ENCODE measurements around the gene ZNF214. TPM values are rescaled to one million over a fixed set of nuclear protein-coding genes. Genes with fewer than 3 reads are reported as not detected.

Gene ZNF214
- total RNA-seq (2022; extraction: Qiagen RNA extraction): 0.56 to 0.98 TPM (median 0.79 TPM) in 5 replicates

DNA sequence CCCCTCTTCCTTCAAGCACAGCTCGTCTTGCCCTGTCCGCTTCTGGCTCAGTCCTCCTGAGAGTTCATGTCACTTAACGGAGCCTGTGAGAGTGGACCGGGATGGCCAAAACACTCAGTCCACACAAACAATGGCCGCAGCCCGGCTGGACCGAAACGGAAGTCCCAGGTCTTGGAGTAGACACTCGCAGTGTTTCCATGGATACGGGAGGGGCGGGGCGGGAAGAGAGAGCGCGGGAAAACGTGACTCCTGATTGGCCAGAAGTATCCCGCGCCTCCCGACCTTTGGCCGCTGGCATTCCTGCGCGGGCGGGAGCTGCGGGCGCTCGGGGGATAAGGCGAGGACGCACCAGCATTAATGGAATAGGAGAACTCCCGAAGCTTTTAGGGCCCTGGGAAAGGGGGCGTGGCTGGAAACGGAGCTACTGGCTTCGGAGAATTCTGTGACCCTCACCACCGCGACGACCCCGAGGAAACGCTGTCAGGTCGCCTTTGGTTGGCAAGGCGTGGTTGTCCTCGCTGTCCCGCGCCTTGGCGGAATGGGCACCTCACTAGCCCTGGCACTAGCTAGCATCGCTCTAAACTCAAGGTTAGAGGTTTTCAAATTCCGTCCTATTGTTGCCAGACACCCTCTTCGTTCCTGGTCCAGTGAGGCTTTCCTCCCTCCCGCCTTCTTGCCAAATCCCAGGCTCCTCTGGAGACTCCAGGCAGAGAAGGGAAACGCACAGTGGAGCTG, at the start of gene ZNF214, which contains the start of gene NLRP14:
ZNF214 (minus strand) TSS at position 164 of the 735 bp plus-strand sequence. CDS start 17,511 bp downstream, outside the sequence.
NLRP14 (plus strand) TSS at position 297 of the 735 bp plus-strand sequence. CDS start 18,108 bp downstream, outside the sequence.

Other genes starting within 250 kb of the ZNF214 start
- 0.03 TPM in 1 of 5 replicates, not detected in the others for gene OR2AG2, start 248.4 kb downstream of the ZNF214 start, total RNA-seq (2022; extraction: Qiagen RNA extraction)
- not detected in 5 replicates for gene OR2AG1, start 237.3 kb downstream of the ZNF214 start, total RNA-seq (2022; extraction: Qiagen RNA extraction)
- not detected in 5 replicates for gene OR6A2, start 220.7 kb downstream of the ZNF214 start, total RNA-seq (2022; extraction: Qiagen RNA extraction)
- not detected in 5 replicates for gene OR10A5, start 174.7 kb downstream of the ZNF214 start, total RNA-seq (2022; extraction: Qiagen RNA extraction)
- gene OR10A2, start 157.3 kb downstream of the ZNF214 start, total RNA-seq (2022; extraction: Qiagen RNA extraction): not detected in 5 replicates
- not detected in 5 replicates for gene OR10A4, start 143.7 kb downstream of the ZNF214 start, total RNA-seq (2022; extraction: Qiagen RNA extraction)
- not detected in 5 replicates for gene OR2D2, start 127.8 kb downstream of the ZNF214 start, total RNA-seq (2022; extraction: Qiagen RNA extraction)
- gene OR2D3, start 99.3 kb downstream of the ZNF214 start, total RNA-seq (2022; extraction: Qiagen RNA extraction): not detected in 5 replicates
- gene ZNF215, start 93.9 kb downstream of the ZNF214 start, total RNA-seq (2022; extraction: Qiagen RNA extraction): 0.82 to 1.2 TPM (median 0.95 TPM) in 5 replicates
- gene NLRP14, start 133 bp upstream of the ZNF214 start, total RNA-seq (2022; extraction: Qiagen RNA extraction): not detected in 5 replicates
- gene RBMXL2, start 68.7 kb upstream of the ZNF214 start, total RNA-seq (2022; extraction: Qiagen RNA extraction): not detected in 5 replicates
- 0.11 to 0.23 TPM (median 0.14 TPM) in 5 replicates for gene SYT9, start 231.6 kb upstream of the ZNF214 start, total RNA-seq (2022; extraction: Qiagen RNA extraction)

Data from A549 treated with Mapracorat at 1 μM for 4 hours (cell line).